Astrocyte (in vitro differentiated cells and primary cell): Measurements from ENCODE around the gene SSBP3.

Source experiments
- CTCF ChIP-seq: IDR thresholded peaks from 2 replicates; pipeline ENCODE4 v1.5.1; 2011; ENCODE audit warnings: low read depth, mild to moderate bottlenecking, inconsistent platforms, low read length, moderate library complexity; ENCODE audit not compliant: insufficient read depth
- EZH2 ChIP-seq: IDR thresholded peaks from 2 replicates; pipeline ENCODE4 v1.6.1; 2012; ENCODE audit warnings: mild to moderate bottlenecking, low read length, inconsistent platforms; ENCODE audit not compliant: insufficient read depth

- TF ChIP-seq EZH2 = no peak
- no peak for TF ChIP-seq CTCF
Measured at GRCh38 chr1:54298284-54299033, 107.7 kb downstream of the SSBP3 start.
